GM19395 (cell line): ENCODE data around the gene BCL7B.
"Not testable (repeated sequence)": the region's sequence is repeated elsewhere in the genome, so short reads cannot be mapped to it uniquely, and the experiment has no call there.

Source experiments
- ATAC-seq: cut with Tn5 transposase; IDR thresholded peaks from one replicate; pipeline ENCODE4 v1.9.1; 2021; ENCODE audit warnings: mild to moderate bottlenecking, moderate library complexity; ENCODE audit not compliant: unreplicated experiment

The BCL7B gene

GRCh38 chr7:73573276-73573675, 15.8 kb upstream of the BCL7B start:
- ATAC-seq: no peak

DNA sequence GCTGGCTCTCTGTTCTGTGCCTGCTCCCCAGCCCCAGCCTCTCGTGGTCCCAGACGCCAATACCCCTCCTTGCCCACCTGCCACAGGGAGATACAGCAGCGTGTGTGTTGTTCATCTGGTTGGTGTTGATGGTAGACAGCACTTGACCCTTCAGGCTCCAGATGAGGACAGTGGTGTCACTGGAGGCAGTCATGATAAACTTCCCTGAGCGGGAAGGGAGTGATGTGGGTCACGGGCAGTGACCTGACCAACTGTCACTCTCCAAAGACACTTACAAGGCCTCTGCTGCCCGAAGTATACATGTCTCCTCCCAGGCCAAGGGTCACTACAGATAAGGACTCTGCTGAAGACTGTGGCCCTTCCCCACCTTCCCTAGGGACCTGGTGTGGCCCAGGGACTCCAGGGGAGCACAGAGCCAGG, 15.3 kb upstream of the BCL7B start:
- no peak for ATAC-seq

- no peak for ATAC-seq
Measured at GRCh38 chr7:73570977-73571376, 13.5 kb upstream of the BCL7B start.

- no peak for ATAC-seq
Measured at GRCh38 chr7:73570521-73570920, 13.0 kb upstream of the BCL7B start.

- no peak for ATAC-seq
Measured at GRCh38 chr7:73569042-73569608, 11.6 kb upstream of the BCL7B start.

DNA sequence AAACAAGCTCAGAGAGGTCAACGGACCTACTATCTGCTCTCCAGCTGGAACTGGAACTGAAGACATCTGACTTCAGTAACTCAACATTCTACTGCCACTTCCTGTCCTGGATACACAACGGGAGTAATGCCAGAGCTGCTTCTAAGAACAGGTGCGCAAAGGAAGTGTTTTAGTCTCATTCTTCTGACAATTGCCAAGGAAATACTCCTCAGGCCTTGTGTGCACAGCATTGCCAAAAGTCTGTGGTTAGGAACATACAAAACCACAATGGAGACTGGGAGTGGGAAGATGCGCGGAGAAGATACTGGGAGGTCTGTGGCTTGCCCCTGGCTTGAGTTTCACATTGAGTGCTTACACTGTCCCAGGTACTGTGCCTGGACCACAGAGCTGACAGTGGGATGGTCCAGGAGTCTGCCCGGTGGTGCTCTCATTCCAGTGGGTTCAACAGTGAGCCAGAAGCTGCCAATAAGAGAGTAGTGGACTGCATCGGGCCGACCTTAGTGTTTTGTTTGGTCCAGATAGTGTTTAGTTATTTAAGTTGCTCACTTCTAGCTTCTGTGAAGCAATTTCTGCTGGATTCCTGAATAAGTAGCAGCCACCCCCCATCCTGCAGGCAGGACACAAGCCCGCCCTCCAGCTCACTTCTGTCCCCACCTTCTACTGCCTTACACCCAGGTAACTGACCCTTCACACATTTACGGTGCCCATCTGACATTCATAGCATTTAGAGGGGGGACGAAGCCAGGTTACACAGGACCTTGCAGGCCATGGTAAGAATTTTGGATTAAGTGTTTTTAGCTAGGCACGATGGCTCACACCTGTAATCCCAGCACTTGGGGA, 10.6 kb upstream of the BCL7B start:
- no peak for ATAC-seq

- no peak for ATAC-seq
Measured at GRCh38 chr7:73567140-73567539, 9.7 kb upstream of the BCL7B start.

- not testable (repeated sequence) for ATAC-seq
Measured at GRCh38 chr7:73566431-73566830, 8.9 kb upstream of the BCL7B start.

DNA sequence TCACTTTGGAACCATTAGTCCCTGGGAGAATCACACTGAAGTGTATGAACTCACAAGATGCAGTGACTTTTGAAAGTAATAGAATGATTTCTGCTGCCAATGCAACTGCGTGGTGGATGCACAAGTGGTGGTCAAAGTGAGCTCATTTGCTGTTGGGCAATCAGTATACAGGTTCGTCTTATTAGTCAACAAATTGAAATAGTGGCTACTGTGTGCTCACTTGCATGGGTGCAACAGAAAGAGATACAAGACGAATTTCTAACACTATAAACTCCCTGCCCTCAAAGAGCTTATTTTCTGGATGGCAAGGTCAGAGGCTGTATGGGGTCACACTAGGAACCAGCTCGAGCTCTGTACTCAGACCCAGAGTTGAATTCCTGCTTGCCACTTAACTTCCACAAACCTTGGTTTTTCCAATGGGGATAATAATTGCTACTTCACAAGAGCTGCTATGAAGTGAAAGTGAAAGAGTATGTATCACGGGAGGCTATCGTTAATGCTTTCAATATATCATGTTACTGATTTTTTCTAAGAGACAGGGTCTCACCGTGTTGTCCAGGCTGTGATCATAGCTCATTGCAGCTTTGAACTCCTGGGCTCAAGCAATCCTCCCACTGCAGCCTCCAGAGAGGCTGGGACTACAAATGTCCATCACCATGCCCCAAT, 8.3 kb upstream of the BCL7B start:
- ATAC-seq: no peak

DNA sequence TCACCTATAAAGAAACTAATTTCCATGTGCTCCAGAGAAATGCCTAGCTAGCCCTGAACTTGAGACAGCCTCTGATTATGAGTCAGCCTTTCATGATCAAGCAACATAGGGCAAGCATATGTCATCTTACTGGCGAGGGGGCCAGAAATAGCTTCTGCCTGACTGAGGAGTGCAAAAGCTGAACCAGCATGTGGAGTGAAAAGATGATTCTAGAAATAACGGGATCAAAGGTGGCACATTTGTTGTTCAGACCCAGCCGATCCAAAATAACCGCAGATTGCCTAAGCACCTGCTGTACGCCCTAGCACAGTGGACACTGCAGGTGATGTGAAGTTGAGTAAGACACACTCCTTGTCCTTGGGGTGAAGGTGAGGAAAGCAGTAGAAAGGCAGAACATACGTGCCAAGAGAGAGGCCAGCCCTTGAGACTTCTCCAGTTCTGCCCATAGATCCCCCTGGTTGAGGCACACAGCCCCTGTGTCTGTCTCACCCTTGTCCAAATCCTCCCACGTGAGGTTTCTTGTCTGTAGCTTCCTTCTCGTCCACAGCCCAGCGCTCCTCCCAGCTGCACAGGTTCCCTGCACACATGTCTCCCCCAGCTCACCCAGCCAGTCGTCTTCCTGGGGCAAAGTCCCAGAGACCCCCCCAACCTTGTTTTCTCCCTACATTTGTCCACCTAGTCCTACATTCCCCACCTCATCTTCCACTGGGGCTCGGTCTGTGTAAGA, 2.8 kb upstream of the BCL7B start:
- no peak for ATAC-seq

GRCh38 chr7:73557108-73557396, 438 bp downstream of the BCL7B start:
- ATAC-seq: peak; percentile 86

DNA sequence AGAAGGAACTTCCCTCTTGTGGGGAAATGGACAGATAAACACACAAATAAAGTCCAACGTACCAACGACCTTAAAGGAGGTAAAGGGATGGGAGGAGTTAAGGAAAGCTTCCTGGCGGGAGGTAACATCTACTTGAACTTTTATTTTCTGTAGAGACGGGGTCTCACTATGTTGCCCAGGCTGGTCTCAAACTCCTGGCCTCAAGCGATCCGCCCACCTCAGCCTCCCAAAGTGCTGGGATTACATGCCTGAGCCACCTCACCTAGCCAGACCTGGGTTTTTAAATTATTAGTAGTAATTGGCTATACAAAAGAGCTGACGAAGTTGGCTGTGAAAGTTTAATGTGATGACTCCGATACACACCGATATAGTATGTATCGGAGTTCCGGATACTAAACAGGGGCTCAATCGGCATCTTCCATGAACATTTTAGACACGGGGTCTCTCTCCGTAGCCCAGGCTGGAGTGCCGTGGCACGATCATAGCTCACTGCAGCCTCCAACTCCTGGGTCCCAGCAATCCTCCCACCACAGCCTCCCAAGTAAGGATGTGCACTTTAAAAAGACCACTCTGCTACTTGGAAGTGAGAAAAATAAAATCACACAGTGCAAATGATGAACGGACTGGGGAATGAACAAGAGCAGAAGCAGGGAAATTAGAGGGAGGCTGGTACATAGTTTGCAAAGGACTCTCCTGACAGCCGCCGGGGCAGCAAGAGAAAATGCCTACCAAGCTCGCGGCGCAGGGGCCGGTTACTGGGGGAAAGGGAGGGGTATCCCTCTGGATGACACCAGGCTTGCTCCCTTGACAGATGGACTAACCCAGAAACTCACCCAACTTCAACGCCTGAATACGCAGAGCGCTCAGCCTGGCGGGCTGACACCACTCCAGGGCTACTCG, 1.0 kb downstream of the BCL7B start:
- no peak for ATAC-seq

- no peak for ATAC-seq
Measured at GRCh38 chr7:73555411-73555982, 2.0 kb downstream of the BCL7B start.

DNA sequence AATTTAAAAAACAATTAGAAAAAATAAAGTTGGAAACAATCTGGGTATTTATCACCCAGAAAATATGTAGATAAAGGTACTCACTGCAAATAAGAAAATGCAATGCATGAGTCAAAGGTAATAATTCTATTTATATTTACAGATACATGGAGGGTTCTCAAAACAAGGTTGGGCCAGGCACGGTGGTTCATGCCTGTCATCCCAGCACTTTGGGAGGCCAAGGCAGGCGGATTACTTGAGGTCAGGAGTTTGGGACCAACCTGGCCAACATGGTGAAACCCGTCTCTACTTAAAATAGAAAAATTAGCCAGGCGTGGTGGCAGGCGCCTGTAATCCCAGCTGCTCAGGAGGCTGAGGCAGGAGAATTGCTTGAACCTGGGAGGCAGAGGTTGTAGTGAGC, 7.4 kb downstream of the BCL7B start:
- ATAC-seq: not testable (repeated sequence)

GRCh38 chr7:73549176-73549575, 8.3 kb downstream of the BCL7B start:
- no peak for ATAC-seq

DNA sequence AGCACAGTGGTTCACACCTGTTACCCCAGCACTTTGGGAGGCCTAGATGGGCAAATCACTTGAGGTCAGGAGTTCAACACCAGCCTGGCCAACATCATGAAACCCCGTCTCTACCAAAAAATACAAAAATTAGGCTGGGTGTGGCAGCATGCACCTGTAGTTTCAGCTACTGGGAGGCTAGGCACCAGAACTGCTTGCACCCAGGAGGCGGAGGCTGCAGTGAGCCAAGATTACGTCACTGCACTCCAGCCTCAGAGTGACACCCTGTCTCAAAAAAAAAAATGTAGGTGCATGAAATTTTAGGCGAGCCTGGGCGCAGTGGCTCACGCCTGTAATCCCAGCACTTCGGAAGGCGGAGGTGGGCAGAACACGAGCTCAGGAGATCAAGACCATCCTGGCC, 9.6 kb downstream of the BCL7B start:
- ATAC-seq: no peak

DNA sequence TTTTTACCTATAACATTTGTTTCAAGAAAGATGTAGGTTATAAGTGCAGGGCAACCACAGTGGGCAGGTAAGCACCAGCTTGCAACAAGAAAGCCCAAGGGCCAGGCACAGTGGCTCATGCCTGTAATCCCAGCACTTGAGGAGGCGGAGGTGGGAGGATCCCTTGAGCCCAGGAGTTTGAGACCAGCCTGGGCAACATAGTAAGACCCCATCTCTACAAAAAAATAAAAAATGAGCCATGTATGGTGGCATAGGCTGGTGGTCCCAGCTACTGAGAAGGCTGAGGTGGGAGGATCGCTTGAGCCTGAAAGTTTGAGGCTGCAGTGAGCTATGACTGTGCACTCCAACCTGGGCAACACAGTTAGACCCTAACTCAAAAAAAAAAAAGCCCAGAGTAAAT, 12.8 kb downstream of the BCL7B start:
- ATAC-seq: no peak

GRCh38 chr7:73541722-73542121, 15.8 kb downstream of the BCL7B start:
- no peak for ATAC-seq

- no peak for ATAC-seq
Measured at GRCh38 chr7:73539709-73540108, 17.8 kb downstream of the BCL7B start.

DNA sequence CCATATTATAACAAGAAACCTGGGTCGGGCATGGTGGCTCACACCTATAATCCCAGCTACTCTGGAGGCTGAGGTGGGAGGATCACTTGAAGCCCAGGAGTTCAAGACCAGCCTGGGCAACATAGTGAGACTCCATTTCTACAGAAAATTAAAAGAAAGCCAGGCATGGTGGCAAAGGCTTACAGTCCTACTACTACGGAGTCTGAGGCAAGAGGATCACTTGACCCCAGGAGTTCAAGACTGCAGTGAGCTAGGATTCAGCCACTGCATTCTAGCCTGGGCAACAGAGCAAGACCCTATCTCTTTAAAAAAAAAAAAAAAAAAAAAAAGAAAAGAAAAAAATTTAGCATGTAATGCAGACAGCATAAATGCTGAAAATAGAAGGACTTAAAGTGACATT, 19.0 kb downstream of the BCL7B start:
- not testable (repeated sequence) for ATAC-seq
